Left colon (tissue), 2 donors: ENCODE measurements around the gene PPP2R5B. TPM values are rescaled to one million over a fixed set of nuclear protein-coding genes. Genes with fewer than 3 reads are reported as not detected.

Experiments used
- ATAC-seq: fragments of 200-7000 bp; cut with Tn5 transposase; one replicate; pipeline ENCODE4 v1.9.1; 2020; ENCODE audit warnings: mild to moderate bottlenecking, moderate library complexity
- DNase-seq, 2 donors: peaks; one replicate each; pipeline ENCODE4 v3.0.0-alpha.2; 2020
- intact Hi-C, 2 donors: fragments of 100-400 bp; cut with DNase I in 1 of 2; cut with micrococcal nuclease in 1 of 2; formaldehyde crosslinking; loops; one replicate each; pipeline versions ENCODE4 v1.11.2 to v1.14.0; 2022; cut with DNase I, micrococcal nuclease
- long read RNA-seq: library from polyadenylated mRNA; unstranded; transcript quantifications from one replicate; pipeline ENCODE4 v2.0.0, GENCODE V29; 2021
- total RNA-seq, 2 donors: library from RNA; stranded (reverse); fragmentation: NEBNext Ultra II Directional; extraction: Animal tissue kit (Norgen Biotek cat#: 25700); gene quantifications; one replicate each; pipeline ENCODE4 v1.2.1, GENCODE V29; 2021
- donor health status: DM: no; HTN: no; CAD: no.
- donor health status: DM: yes; HTN: yes; CAD: no.

The PPP2R5B gene
- 10 to 100 TPM; 25.1 to 39.6 TPM for total RNA-seq
- long read RNA-seq, partial matches to known transcripts = 41 of 55 reads
- long read RNA-seq, other reads (novel, unspliced or antisense) = 14 of 55 reads

DNA sequence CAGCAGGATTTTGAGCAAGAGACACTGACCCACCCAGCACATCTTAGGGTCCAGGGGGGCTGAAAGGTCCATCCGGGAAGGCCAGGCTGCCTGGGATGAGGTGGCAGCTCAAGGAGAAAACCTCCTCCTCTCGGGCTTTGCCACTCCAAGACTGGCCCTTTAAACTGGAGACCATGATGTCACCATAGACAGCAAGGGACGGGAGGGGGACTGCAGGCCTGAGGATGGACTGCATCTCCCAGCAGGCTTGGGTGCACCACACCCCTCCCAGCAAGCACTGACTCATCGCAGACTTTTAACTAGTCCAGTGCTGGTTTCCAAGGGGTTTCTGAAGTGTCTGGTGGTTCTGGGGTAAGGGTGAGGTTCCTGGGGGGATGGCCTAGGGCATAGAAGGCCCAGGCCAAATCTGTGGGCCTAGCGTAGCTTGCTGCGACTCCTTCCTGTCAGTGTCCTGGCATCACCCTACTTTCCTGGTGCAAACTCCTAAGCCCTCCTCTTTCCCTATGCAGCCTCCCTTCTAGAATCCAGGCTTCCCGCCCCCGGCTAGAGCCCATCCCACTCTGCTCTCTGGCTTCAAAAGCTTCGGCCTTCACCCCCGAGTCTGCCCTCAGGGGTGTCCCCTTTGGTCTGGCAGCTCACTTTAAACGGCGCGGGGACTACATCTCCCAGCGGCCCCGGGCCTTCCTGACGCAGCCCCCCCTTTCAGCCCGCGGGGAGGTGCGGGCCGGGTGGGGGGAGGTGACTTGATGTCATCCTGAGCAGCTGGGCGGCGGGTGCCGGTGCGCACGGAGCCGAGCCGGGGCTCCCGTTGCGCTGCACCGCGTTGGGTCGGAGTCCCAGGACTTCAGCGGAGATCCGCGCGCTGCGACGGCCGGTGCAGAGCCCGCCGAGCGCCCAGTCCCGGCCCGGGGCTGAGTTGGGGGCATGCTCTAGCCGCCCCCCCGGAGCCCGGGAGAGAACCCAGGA is at the start of gene PPP2R5B:
Gene PPP2R5B (plus strand): TSS at position 746 of the 966 bp plus-strand sequence. CDS start 1,046 bp downstream, outside the sequence.
- ATAC-seq (peak; percentile 95), DNase-seq (peak; percentile 96)
- intact Hi-C loops = no loop called here

DNA sequence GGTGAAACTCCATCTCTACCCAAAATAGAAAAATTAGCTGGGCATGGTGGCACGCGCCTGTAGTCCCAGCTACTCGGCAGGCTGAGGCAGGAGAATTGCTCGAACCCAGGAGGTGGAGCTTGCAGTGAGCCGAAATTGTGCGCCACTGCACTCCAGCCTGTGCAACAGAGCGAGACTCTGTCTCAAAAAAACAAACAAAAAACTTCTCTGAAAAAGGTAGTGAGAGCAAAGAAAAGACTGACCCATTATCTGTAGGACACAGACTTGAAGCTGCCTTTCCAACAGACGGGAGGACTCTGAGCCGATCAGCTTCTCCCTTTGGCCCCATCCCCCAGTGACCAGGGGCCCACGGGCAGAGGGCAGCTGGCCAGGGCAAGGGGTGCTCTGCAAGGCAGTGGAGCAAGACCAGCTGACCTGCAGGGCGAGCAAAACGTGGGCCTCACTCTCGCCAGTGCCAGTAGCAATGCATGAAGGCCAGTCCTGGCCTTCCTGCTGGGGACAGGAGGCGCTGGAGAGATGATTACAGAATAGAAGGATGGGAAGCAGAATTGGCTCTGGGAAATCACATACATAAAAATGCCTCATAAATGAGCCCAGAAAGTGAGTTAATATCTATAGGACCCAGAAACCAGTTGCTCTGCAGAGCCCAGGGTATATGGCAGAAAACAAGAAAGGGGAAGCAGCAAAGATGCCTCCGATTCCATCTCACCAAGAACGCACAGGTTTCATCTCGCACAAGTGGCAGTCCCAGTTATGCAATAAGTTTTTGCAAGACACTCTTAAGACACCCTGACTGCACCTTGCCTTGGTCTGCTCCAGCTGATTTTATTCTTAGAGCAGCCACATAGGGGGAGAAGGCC is 48.9 kb upstream of the PPP2R5B start:
- intact Hi-C loops = no loop called here
- DNase-seq (no peak), ATAC-seq (no peak)

DNA sequence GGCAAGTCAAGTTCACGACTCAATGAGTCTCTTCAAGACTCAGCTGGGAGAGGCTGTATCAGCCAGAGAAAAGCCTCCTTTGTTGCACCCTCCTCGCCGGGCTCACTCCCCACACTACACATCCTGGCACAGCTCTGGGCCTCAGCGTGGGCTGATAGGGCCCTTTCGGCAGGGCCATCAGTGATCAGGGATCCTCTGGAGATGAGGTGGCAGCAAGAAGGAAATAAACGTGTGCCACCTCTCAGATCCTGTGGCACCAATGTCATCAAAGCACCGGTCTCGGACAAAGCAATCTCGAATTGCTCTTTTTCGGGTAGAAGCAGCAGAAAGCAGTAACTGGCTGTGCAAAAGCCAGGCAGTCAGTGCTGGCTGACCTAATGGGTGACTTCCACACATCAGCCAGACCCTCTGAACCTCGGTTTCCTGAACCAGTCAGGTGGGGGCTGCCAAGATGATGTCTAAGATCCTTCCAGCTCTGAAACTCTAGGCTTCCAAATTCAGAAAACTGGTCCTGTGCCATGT is 48.2 kb upstream of the PPP2R5B start:
- intact Hi-C loops = no loop called here
- ATAC-seq (no peak), DNase-seq (no peak)

- DNase-seq = peak in 1 of 2 donors; percentile 55
- ATAC-seq = peak; percentile 20
- intact Hi-C loops = no loop called here
Observed at GRCh38 chr11:64876835-64877341, 47.6 kb upstream of the PPP2R5B start.

GRCh38 chr11:64877390-64878222 is 46.9 kb upstream of the PPP2R5B start:
- peak in 1 of 2 donors; percentile 62 for DNase-seq
- ATAC-seq = peak; percentile 11
- intact Hi-C loops = no loop called here

GRCh38 chr11:64878223-64878493 is 46.3 kb upstream of the PPP2R5B start:
- intact Hi-C loops = no loop called here
- ATAC-seq (peak; percentile 23), DNase-seq (no peak)

- DNase-seq = peak; percentile 98 to 99
- intact Hi-C loops = no loop called here
- ATAC-seq = peak; percentile 80
Observed at GRCh38 chr11:64878494-64879243, 45.8 kb upstream of the PPP2R5B start, which contains the start of gene EHD1. EHD1 (minus strand) TSS chr11:64878621; CDS start chr11:64878464, 157 bp downstream.

GRCh38 chr11:64879244-64879900 is 45.1 kb upstream of the PPP2R5B start:
- DNase-seq (peak in 1 of 2 donors; percentile 57), ATAC-seq (peak; percentile 15)
- intact Hi-C loops = no loop called here

DNA sequence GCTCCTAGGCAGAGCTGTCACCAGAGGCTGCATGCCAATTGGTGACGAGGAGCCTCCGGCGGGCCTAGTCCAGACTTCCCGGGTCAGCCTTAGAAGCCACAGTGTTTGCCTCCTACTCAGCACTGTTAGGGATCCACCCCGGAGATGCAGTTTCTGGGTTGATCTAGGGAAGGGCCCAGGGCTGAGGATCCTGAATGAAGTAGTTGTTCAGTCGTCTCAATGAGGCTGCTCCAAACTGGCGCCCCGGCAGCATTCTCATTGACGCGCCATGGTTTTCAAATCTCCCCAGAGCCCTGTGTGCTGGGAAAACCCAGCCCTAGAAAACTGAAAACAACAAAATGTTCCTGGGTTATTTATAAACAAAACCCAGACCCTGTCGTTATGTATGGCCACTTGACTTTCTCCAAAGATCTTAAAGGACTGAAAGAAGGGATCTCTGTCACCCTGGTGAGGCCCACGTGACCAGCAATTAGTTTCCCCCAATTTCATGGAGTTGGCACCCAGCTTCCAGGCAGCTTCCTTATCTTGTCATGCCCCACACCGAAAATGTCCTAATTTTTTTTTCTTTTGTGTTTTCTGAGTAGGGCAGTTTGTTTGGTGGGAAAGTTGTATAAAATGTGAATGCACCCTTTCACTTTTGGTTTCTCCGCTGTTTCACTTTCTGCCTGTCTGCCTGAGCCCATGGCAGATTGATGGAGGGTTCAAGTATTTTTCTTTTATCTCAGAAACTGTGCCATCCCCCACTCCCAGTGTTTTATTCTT is 44.1 kb upstream of the PPP2R5B start:
- intact Hi-C loops = no loop called here
- DNase-seq (no peak), ATAC-seq (no peak)

GRCh38 chr11:64881476-64881875 is 43.0 kb upstream of the PPP2R5B start:
- ATAC-seq (no peak), DNase-seq (no peak)
- intact Hi-C loops = no loop called here

DNA sequence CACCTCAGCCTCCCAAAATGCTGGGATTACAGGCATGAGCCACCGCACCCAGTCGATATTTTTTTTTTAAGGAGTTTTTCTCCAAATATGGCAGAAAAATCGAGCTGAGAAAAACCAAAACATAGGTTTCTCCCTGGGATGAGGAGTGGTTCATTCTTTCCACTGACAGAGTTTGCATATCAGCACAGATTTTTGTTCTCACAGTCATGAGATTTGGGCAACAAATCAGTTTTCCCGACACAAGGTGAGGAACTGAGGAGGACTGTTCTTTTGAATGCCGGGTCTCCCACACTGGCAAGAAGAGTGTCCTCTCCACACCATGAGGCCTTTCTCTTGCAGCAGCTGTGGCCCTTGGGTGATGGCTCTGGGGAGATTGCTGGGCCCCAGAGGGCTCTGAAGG is 42.2 kb upstream of the PPP2R5B start:
- DNase-seq = no peak
- intact Hi-C loops = no loop called here
- ATAC-seq = no peak

DNA sequence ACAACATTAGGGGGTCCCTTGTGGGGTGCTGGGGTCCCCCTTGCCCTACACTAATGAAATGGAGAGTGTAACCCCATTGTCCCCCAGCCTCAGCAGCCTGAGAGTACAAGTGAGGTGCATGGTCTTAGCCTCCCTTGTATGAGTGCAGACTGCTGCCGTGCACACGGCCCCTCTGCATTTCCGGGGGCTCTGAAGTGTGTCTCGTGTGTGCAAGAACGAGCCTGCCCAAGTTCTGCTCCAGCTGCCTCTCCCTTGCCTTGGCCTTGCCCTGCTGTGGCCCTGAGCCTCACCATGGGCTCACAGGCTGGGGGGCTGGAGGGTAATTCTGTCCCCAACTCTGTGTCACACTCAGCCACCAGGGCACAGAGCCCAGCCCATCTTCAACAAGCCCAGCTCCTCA is 40.9 kb upstream of the PPP2R5B start:
- intact Hi-C loops = no loop called here
- no peak for ATAC-seq

GRCh38 chr11:64884019-64884418 is 40.5 kb upstream of the PPP2R5B start:
- intact Hi-C loops = no loop called here
- no peak for ATAC-seq
- no peak for DNase-seq

More for the DNA sequence above, 40.9 kb upstream of the PPP2R5B start:
- no peak for DNase-seq

GRCh38 chr11:64885367-64886286 is 38.9 kb upstream of the PPP2R5B start:
- no peak for DNase-seq
- intact Hi-C loops = loop anchor here in 1 of 2 donors (2.0 kb wide), 1 partner anchor 37 kb away; no protein-coding TSS in a partner anchor
- ATAC-seq = peak; percentile 7

- intact Hi-C loops = loop anchor here in 1 of 2 donors (2.0 kb wide), 1 partner anchor 38 kb away; no protein-coding TSS in a partner anchor
- ATAC-seq = no peak
- DNase-seq = no peak
Observed at GRCh38 chr11:64887234-64887756, 37.2 kb upstream of the PPP2R5B start.
